HTR-8/SVneo (cell line): ENCODE data around the gene NDUFA12.

Experiments
- DNase-seq: peaks from one replicate; pipeline ENCODE4 v3.0.0; 2011; ENCODE audit warnings: low spot score, mixed read lengths; ENCODE audit not compliant: insufficient read length
- FAIRE-seq: peaks from 2 replicates; lab custom pipeline; 2011; peaks lifted over from hg19 to GRCh38; lab: Jason Lieb, UNC

The NDUFA12 gene

DNA sequence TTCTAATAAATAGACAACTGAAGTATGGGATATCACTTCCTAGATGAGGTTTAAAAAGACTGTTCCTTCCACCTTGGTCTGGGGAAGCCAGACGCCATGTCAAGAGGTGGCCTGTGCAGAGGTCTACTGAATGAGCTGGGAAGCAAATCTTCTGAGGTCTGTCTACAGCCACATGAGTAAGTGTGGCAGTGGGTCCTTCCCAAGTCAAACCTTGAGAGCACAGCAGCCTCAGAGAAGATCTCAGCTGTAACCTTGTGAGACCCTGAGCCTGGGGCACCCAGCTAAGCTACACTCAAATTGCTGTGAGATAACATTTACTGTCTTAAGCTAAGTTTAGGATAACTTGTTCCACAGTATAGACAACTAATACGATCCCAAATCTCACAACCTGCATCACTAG lies 20.2 kb downstream of the NDUFA12 start:
- FAIRE-seq (no peak), DNase-seq (no peak)

GRCh38 chr12:94982456-94982855 lies 21.0 kb downstream of the NDUFA12 start:
- DNase-seq (no peak), FAIRE-seq (no peak)

DNA sequence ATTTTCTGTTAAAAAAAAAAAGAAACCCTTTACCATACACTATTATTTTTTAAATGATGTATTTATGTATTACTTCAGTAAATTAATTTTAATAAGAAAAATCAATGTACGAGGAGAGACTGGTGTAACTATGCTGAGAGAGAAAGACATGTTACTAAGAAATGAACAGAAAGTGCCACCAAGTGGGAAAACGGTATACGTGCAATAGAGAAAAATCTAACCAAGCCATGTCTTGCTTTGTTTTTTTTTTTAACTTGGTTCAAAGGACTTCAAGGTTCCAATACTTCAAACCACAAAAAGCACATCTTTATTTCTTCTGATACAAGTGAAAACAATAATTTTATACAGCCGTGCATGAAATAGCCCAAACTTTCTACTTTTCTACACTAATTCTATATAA lies 22.9 kb downstream of the NDUFA12 start:
- DNase-seq, result no peak
- no peak for FAIRE-seq

GRCh38 chr12:94979941-94980340 lies 23.6 kb downstream of the NDUFA12 start:
- FAIRE-seq, result no peak

GRCh38 chr12:94977766-94978468 lies 25.6 kb downstream of the NDUFA12 start:
- no peak for DNase-seq
- no peak for FAIRE-seq

More at GRCh38 chr12:94979941-94980340, 23.6 kb downstream of the NDUFA12 start:
- DNase-seq, result no peak

GRCh38 chr12:94973221-94973620 lies 30.3 kb downstream of the NDUFA12 start:
- DNase-seq (peak; percentile 22), FAIRE-seq (no peak)

DNA sequence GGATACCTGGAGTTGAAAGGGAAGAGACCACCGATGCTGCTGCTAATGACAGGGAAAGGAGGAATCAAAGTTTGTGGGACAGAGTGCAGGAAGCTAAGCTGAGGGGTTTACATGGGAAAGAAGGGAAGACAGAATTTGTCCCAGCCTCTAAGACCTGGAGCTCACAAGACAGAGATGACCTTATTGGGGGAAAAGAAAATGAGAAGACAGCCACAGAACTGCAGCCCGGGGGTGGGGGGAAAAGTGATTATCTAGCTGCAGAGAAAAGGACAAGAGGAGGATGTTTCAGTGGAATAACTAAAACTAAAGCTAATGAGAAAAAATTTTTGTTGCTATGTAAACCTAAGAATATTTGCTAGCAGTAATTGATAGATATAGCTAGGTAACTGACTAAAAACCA lies 30.7 kb downstream of the NDUFA12 start:
- FAIRE-seq, result no peak
- no peak for DNase-seq

- no peak for DNase-seq
- FAIRE-seq, result no peak
Observed at GRCh38 chr12:94971923-94972322, 31.6 kb downstream of the NDUFA12 start.

GRCh38 chr12:94970560-94970959 lies 32.9 kb downstream of the NDUFA12 start:
- FAIRE-seq (no peak), DNase-seq (no peak)

DNA sequence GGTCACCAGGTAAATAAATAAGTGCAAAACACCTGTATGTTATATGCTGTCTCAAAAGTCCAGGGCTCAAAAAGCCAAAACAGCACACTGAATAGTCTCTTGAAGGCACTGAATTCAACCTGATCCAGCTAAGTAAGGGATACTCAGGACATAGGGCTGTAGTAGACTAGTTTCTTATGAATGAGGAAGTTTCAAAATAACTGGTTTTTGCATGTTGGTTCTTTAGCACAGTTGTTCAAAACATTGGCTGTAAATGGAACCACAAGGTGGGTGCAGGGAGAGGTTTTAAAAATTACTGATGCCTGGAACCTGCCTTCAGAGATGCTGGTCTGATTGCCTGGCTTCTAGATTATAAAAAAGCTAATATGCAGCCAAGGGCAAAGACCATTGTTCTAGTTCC lies 34.1 kb downstream of the NDUFA12 start:
- DNase-seq, result no peak

DNA sequence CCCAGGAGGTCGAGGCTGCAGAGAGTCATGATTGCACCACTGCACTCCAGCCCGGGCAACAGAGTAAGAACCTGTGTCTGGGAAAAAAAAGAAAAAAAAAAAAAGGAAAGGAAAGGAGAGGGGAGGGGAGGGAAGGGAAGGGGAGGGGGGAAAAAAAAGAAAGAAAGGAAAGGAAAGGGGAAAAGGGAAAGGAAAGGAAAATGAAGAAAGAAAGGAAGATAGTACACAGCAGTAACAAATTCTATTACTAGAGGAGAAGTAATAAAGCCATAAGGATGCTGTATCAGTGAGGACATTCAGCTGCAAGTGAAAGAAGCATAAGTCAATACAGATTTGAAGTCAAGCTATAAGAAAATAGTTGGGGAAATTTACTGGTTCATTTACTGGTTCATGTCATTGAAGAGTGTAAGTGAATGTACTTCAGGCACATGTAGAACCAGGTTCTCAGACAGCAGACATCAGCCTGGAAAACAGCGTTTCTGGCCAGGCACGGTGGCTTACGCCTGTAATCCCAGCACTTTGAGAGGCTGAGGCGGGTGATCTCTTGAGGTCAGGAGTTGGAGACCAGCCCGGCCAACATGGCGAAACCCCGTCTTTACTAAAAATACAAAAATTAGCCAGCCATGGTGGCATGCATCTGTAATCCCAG lies 37.4 kb downstream of the NDUFA12 start:
- DNase-seq (no peak), FAIRE-seq (no peak)

More for the DNA sequence above, 34.1 kb downstream of the NDUFA12 start:
- no peak for FAIRE-seq

GRCh38 chr12:94963649-94964048 lies 39.8 kb downstream of the NDUFA12 start:
- FAIRE-seq (no peak), DNase-seq (no peak)

DNA sequence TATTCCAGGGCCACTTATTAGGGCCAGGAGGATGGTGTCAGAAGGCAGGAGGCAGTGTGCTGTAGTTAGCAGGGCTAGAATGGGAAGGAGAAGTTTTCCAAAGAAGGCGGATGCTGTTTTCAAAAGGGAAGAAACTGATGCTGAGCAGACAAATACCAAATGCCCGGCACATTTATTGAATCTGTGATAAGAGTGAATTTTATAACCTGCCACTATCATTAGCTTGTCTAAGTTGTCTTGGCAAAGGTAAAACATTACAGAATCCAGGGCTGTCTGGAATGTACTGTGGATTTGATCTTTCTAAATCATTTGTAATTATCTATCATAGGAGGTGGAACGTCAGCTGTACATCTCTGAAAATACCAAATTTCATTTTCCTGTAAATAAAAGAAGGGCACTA lies 40.8 kb downstream of the NDUFA12 start:
- FAIRE-seq, result no peak
- DNase-seq, result no peak

- DNase-seq (no peak), FAIRE-seq (no peak)
Observed at GRCh38 chr12:94961911-94962310, 41.6 kb downstream of the NDUFA12 start.

GRCh38 chr12:94961256-94961824 lies 42.2 kb downstream of the NDUFA12 start:
- DNase-seq (no peak), FAIRE-seq (no peak)

GRCh38 chr12:94957006-94957405 lies 46.5 kb downstream of the NDUFA12 start:
- no peak for DNase-seq
- FAIRE-seq, result no peak

DNA sequence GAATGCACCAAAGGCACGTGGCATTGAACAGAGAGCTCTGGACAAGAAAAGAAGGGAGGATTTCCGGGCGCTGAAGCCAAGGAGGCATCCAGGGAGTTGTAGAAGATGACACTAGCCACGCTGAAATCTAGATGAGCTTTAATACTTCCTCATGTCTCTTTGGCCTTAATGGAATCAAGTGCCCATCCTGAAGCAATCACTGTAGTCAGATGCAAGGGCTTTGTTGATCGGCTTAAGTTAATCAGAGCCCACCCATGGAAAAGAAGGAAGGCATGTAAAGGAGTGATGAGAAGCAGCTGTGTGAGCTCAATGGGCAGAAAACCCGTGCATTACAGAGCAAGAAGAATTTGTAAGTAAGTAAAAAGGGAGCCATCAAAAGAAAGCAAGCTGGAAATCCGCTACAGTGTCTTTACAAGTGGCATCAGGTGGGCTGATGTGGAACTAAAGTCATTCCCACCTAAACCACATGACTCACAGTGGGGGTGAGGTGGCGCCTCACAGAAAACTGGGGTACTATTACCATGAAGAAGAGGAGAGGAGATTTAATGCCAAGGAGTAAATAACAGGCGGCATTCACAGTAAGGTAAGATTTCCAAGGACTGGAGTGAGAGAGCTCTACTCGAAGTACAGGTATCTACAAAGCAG lies 48.4 kb downstream of the NDUFA12 start:
- FAIRE-seq (no peak), DNase-seq (no peak)

DNA sequence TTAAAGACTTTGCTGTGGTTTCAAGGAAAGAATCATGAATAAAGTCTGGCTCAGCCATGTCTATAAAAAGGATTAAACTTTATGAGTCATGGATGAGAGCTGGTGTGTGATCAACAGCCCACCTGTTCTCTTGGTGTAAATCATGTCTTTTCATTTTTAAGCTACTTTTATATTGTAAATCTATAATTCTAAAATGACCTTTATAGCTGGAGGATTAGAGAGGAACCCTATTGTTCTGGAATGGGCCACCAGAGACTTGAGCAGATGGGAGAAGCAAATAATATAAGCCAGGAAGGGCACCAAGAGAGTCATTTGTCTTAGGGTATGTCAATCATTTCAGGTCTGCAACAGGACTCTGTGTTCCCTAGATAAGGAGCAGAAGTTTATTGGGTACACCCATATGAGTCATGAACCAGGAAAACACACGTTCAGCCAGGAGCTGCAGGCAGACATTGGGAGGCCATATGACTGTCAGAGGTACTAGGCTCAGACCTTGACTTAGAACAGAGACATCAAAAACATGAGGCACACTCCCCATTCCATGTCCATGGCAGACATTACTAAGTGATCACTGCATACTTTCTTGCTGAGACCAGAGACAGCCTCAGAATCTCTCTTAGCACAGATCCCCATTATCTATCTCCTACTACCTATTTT lies 49.3 kb downstream of the NDUFA12 start:
- peak; percentile 14 for DNase-seq
- no peak for FAIRE-seq

- no peak for FAIRE-seq
- no peak for DNase-seq
Observed at GRCh38 chr12:94952325-94952724, 51.2 kb downstream of the NDUFA12 start.

GRCh38 chr12:94951071-94951934 lies 52.2 kb downstream of the NDUFA12 start:
- FAIRE-seq, result no peak
- DNase-seq, result no peak
